Measurements from ENCODE around the gene POLD1.
"Not testable (repeated sequence)": the region's sequence is repeated elsewhere in the genome, so short reads cannot be mapped to it uniquely, and the experiment has no call there.

Gene POLD1

DNA sequence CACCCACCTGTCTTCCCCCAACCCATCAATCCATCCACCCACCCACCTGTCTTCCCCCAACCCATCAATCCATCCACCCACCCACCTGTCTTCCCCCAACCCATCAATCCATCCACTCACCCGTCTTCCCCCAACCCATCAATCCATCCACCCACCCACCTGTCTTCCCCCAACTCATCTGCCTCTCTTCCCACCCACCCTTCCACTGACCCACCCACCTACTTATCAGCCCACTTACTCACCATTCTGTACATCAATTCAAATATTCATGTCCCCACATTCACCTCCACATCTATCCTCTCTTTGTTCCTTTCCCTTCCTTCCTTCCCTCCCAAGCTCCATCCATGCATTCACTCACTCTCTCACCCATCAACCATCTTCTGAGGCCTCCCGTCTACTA is 55.0 kb downstream of the POLD1 start:
- not testable (repeated sequence) for DNase-seq

DNA sequence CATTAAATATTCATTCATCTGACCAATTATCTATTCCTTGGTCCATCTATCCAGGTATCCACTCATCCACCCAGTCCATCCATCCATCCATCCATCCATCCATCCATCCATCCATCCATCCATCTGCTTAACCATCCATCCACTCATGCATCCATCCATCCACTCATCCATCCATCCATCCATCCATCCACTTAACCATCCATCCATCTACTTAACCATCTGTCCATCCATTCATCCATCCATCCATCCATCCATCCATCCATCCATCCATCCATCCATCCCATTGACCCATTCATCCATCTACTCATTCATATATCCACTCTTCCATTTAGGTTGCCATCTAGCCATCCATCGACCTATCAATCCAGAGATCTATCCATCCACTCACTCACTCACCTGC is 59.9 kb downstream of the POLD1 start:
- no peak for DNase-seq

DNA sequence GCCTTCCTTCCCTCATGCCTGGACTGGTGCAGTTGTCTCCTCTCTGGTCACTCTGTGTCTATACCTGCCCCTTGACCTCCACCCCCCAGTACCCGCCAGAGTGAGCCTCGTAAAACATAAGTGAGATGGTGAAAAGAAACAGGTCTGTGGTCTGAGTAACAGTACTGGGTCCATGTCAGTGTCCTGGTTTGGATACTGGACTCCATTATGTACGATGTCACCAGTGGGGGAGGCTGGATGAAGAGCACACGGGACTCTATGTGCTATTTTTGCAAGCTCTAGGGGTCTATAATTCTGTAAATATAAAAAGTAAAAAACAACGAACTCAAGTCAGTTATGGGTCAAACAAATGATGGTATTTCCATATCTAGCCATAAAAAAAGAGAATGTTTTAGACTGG is 62.9 kb downstream of the POLD1 start:
- no peak for DNase-seq

DNA sequence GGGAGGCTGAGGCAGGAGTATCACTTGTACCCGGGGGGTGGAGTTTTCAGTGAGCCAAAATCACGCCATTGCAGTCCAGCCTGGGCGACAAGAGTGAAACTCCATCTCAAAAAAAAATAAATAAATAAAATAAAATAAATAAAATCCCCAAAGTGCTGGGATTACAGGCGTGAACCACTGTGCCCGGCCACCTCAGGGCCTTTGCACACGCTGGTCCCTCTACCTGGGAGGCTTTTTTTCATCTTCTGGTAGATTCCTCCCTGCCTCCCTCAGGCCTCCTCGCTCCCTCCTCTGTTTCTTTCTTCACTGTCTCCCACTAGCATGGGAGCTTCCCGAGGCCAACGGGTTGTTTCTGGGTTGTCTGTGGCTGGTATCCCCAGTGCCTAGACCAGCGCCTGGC is 63.6 kb downstream of the POLD1 start:
- no peak for DNase-seq

DNA sequence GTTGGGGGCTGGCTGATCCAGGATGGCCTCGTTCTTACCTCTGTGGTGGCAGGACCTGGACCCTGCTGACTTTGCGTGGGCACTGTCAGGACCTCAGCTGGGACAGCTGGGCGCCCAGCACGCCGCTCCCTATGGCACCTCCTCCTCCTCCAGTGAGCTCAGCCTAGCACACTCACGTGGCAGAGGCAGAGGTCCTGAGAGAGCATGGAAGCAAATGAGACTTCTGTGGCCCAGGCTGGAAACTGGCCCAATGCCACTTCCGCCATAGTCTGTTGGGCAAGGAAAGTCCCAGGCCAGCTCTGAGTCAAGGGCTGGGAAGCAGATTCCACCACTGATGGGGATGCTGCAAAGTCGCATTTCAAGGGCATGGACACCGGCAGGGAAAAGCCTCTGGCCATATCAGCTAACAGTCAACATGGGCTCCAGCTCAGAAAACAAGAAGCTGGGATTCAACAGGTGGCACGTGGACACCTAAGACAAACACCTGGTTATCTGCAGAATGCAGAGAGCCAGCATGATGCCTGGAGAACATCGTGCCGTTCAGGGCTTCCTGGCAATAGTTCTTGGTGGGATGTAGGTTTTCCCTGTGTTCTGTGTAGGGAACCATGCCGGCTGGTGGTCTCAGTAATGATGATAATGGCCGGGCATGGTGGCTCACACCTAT is 65.2 kb downstream of the POLD1 start:
- no peak for DNase-seq

DNA sequence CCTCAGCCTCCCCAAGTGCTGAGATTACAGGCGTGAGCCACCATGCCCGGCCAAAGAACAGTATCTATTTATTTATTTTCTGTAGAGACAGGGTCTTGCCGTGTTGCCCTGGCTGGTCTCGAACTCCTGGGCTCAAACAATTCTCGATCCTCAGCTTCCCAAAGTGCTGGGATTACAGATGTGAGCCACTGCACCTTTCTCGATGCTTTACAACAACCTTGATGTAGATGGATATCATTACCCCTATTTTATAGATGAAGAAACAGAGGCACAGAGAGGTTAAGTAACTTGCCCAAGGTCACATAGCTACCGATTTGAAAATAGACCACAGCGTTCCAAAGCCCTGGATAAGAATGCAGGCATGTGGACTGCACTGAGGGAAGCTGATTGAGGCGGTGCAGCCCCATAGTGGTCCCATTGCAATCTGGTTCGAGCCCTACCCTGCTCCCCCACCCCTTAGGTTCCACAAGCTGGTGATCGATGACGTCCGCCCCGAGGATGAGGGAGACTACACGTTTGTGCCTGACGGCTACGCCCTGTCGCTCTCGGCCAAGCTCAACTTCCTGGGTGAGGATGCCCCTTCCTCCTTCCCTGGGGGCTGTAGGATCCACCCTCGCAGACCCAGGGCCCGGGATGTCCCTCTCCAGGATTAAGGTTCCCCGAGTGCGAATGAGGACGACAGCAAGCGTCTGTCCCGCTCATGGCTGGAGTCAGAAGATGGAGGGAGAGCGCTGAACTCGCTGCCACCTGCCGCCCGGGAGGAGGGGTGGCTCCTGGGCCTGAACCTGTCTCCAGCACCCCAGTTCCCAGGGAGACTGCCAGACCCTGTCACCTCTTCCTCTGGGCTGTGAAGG is 66.4 kb downstream of the POLD1 start:
- no peak for DNase-seq

DNA sequence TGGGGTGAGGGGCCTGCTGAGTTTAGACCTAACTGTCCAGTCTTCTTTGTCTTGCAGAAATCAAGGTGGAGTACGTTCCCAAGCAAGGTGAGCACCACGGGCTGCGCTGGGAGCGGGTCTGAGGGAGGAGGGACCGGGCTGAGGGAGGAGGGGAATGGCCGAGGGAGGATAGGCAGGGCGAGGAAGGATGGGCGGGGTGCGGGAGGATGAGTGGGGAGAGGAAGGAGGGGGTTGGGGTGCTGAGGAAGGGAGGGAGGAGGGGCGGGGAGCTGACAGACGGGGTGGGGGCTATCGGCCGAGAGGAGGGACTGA is 67.0 kb downstream of the POLD1 start:
- DNase-seq: no peak

DNA sequence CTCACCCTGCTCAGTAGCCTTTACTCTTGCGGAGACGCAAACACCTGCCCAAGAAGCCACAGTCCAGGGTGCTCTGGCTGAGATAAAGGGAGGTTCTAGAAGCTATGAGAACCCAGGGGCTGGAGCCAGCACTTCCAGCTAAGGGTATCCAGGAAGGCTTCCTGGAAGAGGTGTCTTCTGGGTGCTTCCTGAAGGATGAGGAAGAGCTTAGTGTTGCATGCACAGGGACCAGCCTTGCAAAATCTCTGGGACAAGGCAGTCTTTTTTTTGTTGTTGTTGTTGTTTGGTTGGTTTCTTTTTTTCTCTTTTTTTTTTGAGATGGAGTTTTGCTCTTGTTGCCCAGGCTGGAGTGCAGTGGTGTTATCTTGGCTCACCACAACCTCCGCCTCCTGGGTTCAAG is 69.1 kb downstream of the POLD1 start:
- DNase-seq: no peak

DNA sequence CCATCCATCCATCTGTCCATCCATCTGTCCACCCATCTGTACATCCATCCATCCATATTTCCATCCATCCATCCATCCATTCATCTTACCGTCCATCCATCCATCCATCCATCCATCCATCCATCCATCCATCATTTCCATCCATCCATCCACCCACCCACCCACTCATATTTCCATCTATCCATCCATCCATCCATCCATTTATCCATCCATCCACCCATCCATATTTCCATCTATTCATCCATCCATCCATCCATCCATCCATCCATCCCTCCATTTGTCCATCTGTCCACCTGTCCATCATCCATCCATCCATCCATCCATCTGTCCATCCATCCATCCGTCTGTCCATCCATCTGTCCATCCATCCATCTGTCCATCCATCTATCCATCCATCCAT is 71.8 kb downstream of the POLD1 start:
- DNase-seq: no peak

DNA sequence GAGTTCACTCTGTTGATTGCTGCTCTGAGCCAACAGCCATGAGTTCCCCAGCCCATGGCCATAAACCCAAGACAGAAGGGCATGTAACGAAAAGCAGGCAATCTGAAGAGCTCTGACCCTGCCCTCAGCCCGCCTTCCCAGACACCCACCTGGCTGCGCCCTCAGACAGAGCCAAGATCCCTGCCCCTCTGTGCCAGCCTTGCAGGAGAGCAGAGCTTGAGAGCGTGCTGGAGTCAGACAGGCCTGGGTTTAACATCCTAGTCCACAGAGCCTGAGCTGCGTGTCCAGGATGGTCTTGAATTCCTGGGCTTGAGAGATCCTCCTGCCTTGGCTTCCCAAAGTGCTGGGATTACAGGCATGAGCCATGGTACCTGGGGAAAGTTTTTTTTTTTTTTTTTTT is 73.2 kb downstream of the POLD1 start:
- no peak for DNase-seq

DNA sequence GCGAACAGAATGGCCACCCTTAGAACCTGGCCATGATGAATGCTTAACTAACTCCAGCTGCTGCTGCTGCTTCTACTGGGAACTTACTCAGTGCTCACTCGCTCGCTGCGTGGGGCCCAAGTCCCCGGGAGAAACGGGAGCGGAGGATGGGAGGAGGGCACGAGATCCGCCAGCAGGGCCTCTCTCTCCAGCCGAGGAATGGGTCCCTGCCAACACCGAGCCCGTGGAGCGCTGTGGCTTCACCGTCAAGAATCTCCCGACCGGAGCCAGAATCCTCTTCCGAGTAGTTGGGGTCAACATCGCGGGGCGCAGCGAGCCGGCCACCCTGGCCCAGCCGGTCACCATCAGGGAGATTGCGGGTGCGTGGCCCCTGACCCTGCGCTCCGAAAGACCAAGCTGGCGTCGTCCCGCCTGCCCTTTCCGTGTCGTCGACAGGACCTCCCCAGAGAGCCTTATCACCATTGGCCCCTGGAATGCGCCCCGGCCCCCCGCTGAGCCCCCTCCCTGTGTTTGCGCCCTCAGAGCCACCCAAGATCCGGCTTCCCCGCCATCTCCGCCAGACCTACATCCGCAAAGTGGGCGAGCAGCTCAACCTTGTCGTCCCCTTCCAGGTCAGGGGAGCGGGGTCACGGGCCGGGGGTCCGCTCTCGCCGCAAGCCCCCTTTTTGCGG is 74.4 kb downstream of the POLD1 start:
- no peak for DNase-seq

DNA sequence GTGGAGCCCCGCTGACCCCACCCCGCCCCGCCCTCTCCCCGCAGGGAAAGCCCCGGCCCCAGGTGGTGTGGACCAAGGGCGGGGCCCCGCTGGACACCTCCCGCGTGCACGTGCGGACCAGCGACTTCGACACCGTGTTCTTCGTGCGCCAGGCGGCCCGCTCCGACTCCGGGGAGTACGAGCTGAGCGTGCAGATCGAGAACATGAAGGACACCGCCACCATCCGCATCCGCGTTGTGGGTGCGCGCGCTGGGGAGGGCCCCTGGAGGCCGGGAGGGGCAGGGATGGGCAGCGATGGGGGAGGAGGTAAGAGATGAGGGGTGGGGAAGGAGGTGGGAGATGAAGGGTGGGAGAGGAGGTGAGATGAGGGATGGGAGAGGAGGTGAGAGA is 74.9 kb downstream of the POLD1 start:
- DNase-seq: no peak

DNA sequence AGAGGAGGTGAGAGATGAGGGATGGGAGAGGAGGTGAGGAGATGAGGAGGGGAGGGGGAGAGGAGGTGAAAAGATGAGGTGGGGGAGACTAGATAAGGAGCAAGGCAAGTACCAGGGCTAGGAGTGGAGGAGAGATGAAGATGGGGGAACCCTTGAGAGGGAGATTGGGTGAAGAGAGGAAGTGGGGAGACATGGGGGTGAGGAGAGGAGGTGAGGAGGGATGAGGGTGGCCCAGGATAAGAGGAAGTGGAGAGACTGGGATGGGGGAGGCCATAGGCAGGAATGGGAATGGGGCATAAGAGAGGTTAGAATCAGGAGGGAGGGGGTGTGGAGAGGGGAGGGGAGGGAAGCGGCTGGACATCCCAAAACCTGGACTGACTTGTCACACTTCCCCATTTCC is 75.5 kb downstream of the POLD1 start:
- DNase-seq: no peak

DNA sequence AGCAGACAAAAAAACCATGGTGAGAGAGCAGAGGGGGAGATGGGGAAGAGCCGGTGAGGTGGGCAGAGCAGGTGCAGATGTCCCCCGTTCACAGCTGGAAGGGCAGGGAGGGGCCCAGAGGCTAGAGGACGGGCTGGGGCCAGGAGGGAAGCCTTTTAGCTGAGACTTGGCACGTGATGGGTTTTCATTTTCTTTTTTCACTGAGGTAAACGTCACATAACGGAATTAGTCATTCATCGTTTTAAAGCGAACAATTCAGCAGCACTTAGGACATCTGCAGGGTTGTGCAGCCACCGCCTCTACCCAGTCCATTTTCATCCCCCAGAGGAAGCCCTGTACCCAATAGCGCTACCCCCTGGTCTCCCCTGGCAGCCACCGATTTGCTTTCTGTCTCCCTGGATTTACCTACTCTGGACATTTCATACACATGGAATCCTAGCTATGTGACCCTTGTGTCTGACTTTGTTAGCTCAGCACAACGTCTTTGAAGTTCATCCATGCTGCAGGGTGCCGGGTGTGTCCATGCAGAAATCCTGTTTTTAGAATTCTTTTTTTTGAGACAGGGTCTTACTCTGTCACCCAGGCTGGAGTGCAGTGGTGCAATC is 76.1 kb downstream of the POLD1 start:
- no peak for DNase-seq

DNA sequence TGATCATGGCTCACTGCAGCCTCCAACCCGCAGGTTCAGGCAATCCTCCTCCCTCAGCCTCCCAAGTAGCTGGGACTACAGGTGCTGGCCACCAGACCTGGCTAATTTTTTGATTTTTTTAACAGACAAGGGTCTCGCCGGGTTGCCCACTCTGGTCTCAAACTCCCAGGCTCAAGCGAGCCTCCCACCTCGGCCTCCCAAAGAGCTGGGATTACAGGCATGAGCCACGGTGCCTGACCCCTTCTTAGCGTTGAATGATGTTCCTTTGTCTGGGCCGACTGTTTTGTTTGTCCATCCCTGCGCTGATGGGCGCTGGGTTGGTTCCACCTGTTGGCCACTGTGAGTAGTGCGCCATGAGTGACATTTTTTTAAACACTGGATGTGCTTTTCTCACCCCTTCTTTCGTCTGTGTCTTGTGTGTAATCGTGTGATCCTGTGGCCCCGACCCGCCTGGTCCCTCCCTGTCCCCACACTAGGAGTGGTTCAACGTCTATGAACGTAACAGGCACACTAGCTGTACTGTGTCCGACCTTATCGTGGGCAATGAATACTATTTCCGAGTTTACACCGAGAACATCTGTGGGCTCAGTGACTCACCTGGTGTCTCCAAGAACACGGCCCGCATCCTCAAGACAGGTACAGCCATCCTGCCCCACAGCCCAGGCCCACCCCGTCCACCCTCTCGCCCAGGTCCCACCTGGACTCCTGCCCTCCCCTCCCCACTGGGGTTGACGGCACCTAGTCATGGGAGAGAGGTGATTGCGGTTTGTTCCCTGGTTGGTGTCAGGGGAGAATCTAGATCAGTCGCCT is 77.1 kb downstream of the POLD1 start:
- peak; percentile 68 for DNase-seq

DNA sequence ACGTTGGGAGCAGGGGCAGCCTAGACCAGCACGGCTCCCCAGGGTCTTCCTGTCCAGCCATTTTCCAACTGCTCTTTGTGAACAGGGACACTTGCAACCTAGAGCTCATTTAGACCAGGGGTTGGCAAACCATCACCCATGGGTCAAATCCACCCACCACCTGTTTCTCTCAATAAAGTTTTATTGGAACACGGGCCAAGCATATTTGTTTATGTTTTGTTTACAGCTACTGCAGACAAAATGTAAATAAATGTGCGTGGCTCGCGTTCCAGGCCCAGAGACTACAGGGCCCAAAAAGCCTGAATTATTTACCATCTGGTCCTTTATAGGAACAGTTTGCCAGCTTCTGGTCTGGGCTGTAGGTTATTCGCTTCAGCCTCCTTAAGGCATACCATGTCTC is 78.8 kb downstream of the POLD1 start:
- DNase-seq: no peak

DNA sequence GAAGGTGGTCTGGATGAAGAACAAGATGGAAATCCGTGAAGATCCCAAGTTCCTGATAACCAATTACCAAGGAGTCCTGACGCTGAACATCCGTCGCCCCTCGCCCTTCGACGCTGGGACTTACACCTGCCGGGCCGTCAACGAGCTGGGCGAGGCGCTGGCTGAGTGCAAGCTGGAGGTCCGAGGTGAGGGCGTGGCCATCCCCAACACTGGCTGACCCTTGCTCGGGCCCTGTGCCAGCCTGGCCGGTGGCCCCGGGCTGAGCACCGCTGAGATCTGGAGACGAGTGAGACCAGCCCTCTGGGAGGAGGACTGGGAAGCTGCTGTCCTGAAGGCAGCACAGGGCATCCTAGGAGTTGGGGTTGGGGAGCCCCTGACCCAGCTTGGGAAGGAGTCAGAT is 80.2 kb downstream of the POLD1 start:
- DNase-seq: no peak

DNA sequence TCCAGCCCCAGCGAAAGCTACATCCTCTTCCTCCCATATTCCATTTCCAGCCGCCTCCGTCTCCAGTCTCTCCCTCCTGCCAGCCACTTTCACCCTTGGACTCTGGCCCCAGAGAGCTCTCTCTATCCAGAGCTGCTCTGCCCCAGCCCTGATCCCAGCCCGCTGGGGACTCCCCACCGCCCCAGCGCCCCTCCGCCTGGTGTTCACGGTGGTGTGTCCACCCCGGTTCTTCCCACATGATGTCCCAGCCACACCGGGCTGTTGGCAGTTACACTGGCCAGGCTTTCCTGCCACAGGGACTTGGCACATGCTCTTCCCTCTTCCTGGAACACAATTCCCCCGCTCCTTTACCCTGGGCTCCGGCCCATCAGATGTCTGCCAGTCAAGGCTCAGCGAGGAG is 80.9 kb downstream of the POLD1 start:
- no peak for DNase-seq

DNA sequence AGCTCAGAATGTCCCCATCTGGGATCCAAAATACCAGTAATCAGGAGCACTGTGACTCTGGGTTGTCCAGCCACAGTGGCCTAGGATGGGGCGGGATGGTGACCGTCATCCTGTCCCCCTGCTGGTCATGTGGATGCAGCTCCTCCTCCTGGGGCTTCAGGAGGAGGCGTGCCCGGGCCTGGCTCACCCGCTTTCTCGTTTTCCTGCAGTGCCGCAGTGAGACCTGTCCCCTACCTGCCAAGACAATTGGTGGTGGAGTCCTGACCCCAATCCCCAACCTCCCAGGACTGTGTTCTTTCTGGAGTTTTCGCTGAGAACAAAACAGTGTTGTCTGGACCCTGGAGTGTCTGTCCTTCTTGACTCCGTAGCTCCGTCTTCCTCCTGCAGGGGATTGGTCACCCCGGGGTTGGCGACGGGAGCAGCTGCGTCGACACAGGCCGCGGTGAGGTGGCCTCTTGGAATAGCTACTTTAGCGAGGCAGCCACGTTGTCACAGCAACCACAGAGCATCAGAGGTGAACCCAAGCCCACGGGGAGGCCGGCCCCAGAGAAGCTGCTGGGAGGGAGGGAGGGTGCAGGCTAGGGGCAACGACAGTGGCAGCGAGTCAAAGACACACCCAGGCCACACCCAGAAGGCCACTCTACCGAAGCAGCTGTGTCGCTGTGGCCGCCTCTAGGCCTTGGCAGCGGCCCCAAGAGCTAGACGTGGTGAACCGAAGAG is 82.0 kb downstream of the POLD1 start:
- DNase-seq: peak; percentile 76

DNA sequence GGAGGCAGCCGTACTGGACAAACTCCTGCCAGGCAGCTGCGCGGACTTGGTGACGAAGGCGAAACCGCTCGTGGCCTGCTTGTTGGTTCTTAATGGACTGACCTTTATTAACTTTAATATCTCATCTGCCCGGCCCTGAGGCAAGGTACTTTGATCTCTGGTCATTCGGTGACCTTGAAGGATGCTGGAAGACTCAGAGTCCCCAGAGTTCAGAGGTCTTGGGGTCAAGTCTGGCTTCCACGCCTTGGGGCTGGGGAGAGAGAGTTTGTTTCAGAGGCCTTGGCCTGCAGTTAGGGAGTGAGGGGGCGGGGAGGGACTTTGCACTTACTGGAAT is 82.5 kb downstream of the POLD1 start:
- no peak for DNase-seq

DNA sequence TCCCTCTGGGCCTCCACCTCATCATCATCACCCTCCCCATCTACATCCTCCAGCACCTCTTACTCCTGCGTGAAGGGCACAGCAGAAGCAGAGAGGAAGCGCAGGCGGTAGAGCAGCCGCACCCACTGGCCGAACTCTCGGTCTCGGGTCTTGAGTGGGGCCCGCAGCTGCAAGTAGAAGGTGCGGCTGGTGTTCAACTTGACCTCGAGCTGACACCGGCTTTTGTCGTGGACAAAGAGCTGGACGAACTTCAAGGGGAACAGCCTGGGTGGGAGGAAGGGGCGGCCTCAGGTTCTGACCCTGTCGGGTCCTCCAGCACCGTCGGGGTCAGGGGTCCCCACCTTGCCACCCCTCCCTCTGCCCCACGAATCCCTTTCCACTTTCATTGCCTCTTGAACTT is 83.4 kb downstream of the POLD1 start:
- no peak for DNase-seq

All from left hindlimb (tissue), 1 donor.